BJ (cell line): ENCODE measurements around the gene PYGO1. TPM values are rescaled to one million over a fixed set of nuclear protein-coding genes. Genes with fewer than 3 reads are reported as not detected.
A peak's percentile ranks its signal among the peaks of the same experiment; 100 is the strongest.

Experiments used
- CTCF ChIA-PET: fragments of 350-600 bp; formaldehyde crosslinking; extraction: SDS; loops from one replicate; lab custom pipeline; 2021; ENCODE audit warnings: antibody characterized with exemption, inconsistent platforms; lab: Yijun Ruan, JAX
- POLR2A ChIA-PET: fragments of 300-600 bp; sonication (Branson Sonifier 250); formaldehyde crosslinking; extraction: SDS; loops from one replicate; lab custom pipeline; 2021; ENCODE audit warnings: antibody characterized with exemption; lab: Charles Lee
- DNase-seq: peaks from one replicate; pipeline ENCODE4 v3.0.0-alpha.2; 2011; ENCODE audit warnings: low read depth
- H3K27me3 ChIP-seq: 2 replicates; pipeline ENCODE4 v1.6.0; 2011; ENCODE audit warnings: low read length; ENCODE audit not compliant: control insufficient read depth, insufficient read depth
- H3K36me3 ChIP-seq: 2 replicates; pipeline ENCODE4 v1.5.1; 2011; ENCODE audit warnings: low read length; ENCODE audit not compliant: control insufficient read depth, insufficient read depth
- H3K4me3 ChIP-seq: 2 replicates; pipeline ENCODE4 v1.5.1; 2011; ENCODE audit warnings: low read depth, mild to moderate bottlenecking, control low read depth, low read length
- polyA plus RNA-seq: library from polyadenylated mRNA; depleted of rRNA; stranded (reverse); fragments of >200 nt; gene quantifications from 2 replicates; pipeline ENCODE4 v1.2.3, GENCODE V29; 2011
- TF ChIP-seq, protein P1 (sequence below): IDR thresholded peaks from 2 replicates; pipeline ENCODE4 v1.5.1; 2011; ENCODE audit warnings: low read depth, mild to moderate bottlenecking, control low read depth, inconsistent platforms, low read length, moderate library complexity; ENCODE audit not compliant: insufficient read depth

Gene PYGO1
- polyA plus RNA-seq, 1 experiment, result 3.1 TPM

GRCh38 chr15:55630858-55631257 is 42.7 kb upstream of the PYGO1 start:
- POLR2A ChIA-PET, result no interaction called here

GRCh38 chr15:55628369-55628730 is 40.2 kb upstream of the PYGO1 start:
- ChIA-PET CTCF (interaction anchor here (0.6 to 1.2 kb wide), 6 partner anchors 18 to 617 kb away, joined by 3 to 4 read pairs (median 3); no protein-coding TSS in a partner anchor), POLR2A (interaction anchor here (0.5 to 0.6 kb wide), 2 partner anchors 13 to 43 kb away, joined by 3 read pairs; no protein-coding TSS in a partner anchor)
- H3K27me3 ChIP-seq, result no peaks in the 10 kb centered on the region
- H3K4me3 ChIP-seq, result no peak overlapping the region
- H3K36me3 ChIP-seq, result no peaks in the 10 kb centered on the region
- TF ChIP-seq, protein P1, sequence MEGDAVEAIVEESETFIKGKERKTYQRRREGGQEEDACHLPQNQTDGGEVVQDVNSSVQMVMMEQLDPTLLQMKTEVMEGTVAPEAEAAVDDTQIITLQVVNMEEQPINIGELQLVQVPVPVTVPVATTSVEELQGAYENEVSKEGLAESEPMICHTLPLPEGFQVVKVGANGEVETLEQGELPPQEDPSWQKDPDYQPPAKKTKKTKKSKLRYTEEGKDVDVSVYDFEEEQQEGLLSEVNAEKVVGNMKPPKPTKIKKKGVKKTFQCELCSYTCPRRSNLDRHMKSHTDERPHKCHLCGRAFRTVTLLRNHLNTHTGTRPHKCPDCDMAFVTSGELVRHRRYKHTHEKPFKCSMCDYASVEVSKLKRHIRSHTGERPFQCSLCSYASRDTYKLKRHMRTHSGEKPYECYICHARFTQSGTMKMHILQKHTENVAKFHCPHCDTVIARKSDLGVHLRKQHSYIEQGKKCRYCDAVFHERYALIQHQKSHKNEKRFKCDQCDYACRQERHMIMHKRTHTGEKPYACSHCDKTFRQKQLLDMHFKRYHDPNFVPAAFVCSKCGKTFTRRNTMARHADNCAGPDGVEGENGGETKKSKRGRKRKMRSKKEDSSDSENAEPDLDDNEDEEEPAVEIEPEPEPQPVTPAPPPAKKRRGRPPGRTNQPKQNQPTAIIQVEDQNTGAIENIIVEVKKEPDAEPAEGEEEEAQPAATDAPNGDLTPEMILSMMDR, result no peak
- DNase-seq, result no peak

More at GRCh38 chr15:55630858-55631257, 42.7 kb upstream of the PYGO1 start:
- Histone ChIP-seq H3K36me3 (no peaks in the 10 kb centered on the region), H3K27me3 (no peaks in the 10 kb centered on the region), H3K4me3 (no peak overlapping the region)
- CTCF ChIA-PET, result interaction anchor here (1.3 to 1.7 kb wide), 2 partner anchors 11 to 105 kb away, joined by 3 to 4 read pairs; no protein-coding TSS in a partner anchor
- DNase-seq, result no peak
- TF ChIP-seq, protein P1, result no peak

GRCh38 chr15:55627730-55628368 is 39.7 kb upstream of the PYGO1 start:
- H3K36me3 ChIP-seq, result no peaks in the 10 kb centered on the region
- no peaks in the 10 kb centered on the region for H3K27me3 ChIP-seq
- ChIA-PET CTCF (interaction anchor here (0.6 to 1.2 kb wide), 6 partner anchors 18 to 142 kb away, joined by 3 to 4 read pairs (median 3); no protein-coding TSS in a partner anchor), POLR2A (interaction anchor here (0.6 kb wide), 1 partner anchor 14 kb away, joined by 3 read pairs; no protein-coding TSS in a partner anchor)
- TF ChIP-seq, protein P1, result no peak
- peak; percentile 75 for DNase-seq
- no peak overlapping the region for H3K4me3 ChIP-seq

DNA sequence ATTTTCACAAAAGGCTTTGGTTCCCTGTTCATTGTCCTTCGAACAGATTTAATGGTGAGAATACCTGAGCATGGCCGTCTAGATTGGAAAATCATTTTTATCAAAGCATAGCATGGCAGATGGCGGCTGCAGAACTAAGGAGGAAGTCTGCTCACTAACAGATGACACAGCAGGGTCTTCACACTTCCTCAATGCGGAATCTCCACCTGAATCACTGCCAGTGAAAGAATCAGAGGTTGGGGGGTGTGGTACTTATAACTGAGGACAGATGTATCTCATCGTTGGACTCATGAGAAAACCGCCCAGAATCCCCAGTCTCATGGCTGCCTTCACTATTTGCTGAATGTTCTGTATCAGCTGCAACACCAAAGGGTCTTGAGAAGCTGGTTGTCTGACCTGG is 31.6 kb upstream of the PYGO1 start:
- CTCF ChIA-PET, result interaction anchor here (1.4 kb wide), 1 partner anchor 93 kb away, joined by 3 read pairs; no protein-coding TSS in a partner anchor
- H3K4me3 ChIP-seq, result no peak overlapping the region

GRCh38 chr15:55618387-55618786 is 30.2 kb upstream of the PYGO1 start:
- no peaks in the 10 kb centered on the region for H3K36me3 ChIP-seq
- POLR2A ChIA-PET, result no interaction called here
- H3K4me3 ChIP-seq, result no peak overlapping the region
- CTCF ChIA-PET, result no interaction called here
- TF ChIP-seq, protein P1, result no peak
- H3K27me3 ChIP-seq, result no peaks in the 10 kb centered on the region
- DNase-seq, result no peak

More for the DNA sequence above, 31.6 kb upstream of the PYGO1 start:
- no peaks in the 10 kb centered on the region for H3K27me3 ChIP-seq
- no peaks in the 10 kb centered on the region for H3K36me3 ChIP-seq
- DNase-seq, result no peak
- TF ChIP-seq, protein P1, result no peak
- POLR2A ChIA-PET, result no interaction called here
